Articular chondrocyte of knee joint (primary cell): ENCODE measurements around the gene HCRTR2. TPM values are rescaled to one million over a fixed set of nuclear protein-coding genes. Genes with fewer than 3 reads are reported as not detected.

Source experiments
- total RNA-seq: library from RNA; depleted of rRNA; stranded (reverse); fragments of >200 nt; gene quantifications from 2 replicates; pipeline ENCODE4 v1.2.3, GENCODE V29; 2012

The HCRTR2 gene
- not detected in 2 replicates for total RNA-seq

GRCh38 chr6:55174211-55175026 lies at the start of gene HCRTR2:
Gene HCRTR2 (plus strand): TSS chr6:55174515. CDS start chr6:55174588, 73 bp downstream.

GRCh38 chr6:55327169-55327568 lies 152.9 kb downstream of the HCRTR2 start, which contains the start of gene GFRAL:
Gene GFRAL (plus strand): TSS chr6:55327469. CDS start chr6:55327555, 86 bp downstream.

Other genes starting within 250 kb of the HCRTR2 start
- gene GFRAL, start 153.0 kb downstream of the HCRTR2 start, total RNA-seq, result not detected in 2 replicates